GM20431 (cell line): Measurements from ENCODE around the gene CD47.

Source experiments
- in situ Hi-C: fragments of 300-500 bp; cut with MseI, MboI; formaldehyde crosslinking; loops from one replicate; pipeline ENCODE4 v1.15.0; 2020; ENCODE audit warnings: low sequenced_read_pairs; ENCODE audit not compliant: unreplicated experiment

Gene CD47

DNA sequence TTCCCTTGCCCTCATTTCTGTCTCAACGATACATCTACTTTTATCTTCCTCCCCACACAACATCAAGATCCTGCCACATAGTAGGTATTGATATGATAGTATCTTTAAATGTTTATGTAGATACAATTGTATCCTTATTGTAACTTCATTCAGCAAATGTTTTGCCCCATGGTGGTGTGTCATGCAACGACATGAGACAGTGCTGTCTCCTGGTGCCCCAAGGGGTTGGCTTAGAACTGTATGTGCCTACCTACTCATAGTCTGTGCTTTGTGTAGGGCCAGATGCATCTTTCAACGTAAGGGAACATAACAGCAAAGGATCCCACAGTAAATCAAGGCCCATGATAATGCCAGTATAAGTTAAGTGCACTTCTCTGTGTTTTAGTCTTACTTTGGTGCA, 2.8 kb upstream of the CD47 start:
- in situ Hi-C loops, result no loop called here

DNA sequence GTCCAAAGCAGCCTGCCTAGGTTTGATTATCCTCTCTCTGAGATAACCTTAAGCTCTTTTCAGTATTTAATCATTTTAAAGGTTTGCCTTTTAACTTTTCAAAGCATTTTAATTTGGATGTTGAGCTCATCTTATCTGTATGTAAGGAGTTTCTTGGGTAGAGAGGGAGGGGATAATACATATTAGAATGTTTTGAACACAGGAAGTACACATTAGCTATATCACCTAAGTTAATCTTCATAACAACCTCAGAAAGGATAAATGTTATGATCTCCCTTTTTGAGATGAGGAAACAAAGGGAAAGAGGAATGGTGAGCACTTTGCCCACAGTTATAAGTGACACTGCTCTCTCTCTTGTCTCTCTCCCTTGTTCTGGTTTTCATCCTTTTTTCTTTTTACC, 2.2 kb upstream of the CD47 start:
- in situ Hi-C loops, result no loop called here

DNA sequence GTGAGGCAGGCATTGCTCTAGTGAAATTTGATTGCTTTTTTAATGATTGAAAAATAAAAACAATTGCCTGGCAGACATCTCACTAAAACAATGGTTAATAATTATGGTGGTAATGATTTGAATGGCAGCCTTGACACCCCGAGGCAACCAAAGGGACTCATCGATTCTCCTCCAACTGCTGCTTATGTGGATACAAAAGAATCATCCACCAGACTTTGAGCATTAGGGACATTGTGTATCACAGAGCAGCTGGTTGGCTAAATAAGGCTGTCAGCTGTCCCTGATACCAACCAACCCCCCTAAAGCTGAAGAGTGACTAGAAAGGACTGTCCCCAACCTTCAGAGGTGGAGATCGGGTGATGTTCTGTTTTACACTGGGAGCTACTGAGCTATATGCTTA, 1.7 kb upstream of the CD47 start:
- in situ Hi-C loops, result no loop called here

DNA sequence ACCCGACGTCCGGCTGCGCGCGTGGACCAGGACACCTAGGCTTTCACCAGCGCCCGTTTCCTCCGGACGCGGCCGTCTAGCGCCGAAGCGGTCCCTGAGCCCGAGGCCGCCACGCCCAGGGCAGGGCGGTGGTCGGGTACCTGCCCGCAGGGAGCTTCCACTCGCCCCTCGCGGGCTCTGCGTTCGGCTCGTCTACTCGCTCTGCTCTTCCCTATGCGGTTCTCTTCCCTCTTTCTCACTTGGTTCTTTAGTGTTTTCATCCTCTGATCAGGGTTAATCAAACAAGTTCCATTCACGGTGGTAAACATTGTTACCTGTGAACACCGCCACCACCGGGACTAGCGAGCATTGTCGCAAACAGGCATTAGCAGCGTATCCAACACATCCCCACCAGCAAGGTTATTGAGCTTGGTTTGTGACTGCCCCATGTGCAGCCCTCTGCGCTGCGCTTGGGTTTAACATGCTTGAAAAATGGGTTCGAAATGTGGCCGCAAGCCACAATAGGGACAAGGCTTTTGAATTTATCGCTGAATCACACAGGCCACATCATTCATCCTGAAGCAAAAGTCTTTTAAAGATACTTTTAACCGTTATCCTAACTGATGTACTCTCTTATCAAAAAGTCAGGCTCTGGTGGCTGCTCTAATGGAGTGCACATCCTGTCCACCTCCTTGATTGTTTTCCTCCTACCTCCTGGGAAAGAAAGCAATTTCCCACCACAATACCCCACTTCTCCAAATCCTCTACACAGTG, 843 bp upstream of the CD47 start:
- in situ Hi-C loops, result no loop called here

DNA sequence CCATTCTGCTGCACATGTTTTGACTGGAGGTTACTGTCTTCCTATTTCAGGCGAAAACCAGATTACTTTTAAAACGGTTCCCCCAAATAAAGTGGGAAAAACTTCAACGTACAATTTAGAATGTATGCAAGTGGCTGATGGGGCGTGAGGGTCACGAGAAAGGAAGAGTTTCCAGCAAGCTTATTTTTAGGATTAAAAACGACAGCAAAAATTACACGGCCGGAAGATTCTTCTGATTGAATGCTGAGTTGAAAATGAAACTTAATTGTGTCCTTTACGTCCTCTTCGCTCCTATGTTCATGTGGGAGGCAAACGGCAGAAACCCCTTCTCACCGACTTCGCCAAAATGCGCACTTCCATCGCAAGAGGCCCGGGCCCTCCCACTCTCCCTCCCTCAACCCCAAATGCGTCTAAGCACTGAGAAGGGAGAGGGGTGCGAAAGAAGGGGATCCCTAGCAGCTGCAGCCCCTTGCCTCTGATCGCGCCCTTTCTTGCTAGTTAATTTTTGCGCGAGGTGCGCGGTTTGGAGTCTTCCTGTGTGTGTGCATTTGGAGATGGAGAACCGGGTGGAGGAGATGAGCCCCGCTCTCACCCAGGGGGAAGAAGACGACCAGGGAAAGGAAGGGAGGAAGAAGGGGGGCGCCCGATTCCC, 656 bp downstream of the CD47 start:
- in situ Hi-C loops, result no loop called here

DNA sequence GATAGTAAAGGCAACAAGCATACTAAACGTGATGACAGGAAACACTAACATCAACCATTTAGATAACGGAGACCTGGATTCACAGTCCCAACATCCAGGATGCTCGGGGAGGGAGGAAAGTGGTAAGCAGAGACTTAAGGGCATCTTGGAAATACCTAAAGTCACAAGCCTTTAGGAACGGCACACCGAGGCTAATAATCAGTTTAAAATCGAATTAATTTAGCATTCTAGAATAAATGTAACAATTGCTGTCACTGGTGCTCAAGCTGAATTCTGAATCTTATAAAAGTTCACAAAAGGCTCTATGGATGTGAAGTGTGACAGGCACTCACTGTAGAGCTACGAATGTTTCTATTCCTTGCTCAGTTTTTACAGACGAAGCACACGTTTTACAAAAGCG, 1.3 kb downstream of the CD47 start:
- in situ Hi-C loops, result no loop called here

DNA sequence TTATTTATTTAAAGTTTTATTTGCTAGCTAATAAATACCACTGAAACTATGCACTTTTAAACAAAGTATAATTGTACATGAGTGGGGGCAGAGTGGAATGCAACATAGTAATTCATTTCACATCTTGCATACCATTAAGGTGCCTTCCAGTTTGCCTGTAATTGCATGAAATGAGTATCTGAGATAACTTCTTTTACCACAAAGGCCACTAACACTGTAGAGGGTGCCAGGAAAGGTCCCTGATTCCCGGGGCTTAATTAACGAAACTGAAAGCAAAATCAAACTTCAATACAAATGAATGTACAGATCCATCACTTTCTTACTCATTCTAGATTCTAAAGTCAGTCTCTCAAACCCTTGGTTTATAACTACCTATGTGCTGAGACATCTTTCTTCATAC, 2.1 kb downstream of the CD47 start:
- in situ Hi-C loops, result no loop called here

DNA sequence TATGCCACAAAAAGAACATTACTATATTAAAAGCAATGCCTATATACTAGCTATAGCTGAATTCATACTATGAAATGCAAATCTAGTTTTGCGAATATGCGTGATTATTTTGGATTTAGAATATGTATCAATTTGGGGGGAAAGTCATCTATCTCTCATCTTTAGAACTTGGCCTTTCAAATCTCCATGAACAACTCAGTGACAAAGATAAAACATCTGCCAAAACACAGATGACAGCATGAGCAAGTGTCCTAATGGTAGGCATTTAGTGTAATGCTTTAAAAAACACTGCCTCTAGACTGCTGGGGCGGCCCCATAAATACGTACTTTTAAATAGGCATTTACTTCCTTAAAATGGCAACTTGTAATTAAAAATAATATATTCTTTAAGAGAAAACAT, 2.7 kb downstream of the CD47 start:
- in situ Hi-C loops, result no loop called here

DNA sequence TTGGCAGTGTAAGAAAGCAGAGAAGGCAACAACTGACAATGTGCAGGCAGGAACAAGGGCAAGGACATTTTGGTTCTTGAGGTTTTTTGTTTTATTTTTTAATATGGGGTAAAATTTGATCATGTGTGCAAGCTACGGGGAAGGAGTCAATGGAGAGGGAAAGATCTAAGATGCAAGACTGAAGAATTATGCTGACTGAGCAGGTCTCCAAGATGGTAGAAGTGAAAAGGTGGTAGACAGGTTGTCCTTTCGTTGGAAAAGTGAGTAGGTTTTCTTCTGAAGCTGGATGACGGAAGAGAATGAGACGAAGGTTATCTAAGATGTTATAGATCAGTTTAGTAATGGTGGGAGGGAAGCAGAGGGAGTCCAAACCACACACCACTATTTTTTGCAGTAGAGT, 4.2 kb downstream of the CD47 start:
- in situ Hi-C loops, result no loop called here

DNA sequence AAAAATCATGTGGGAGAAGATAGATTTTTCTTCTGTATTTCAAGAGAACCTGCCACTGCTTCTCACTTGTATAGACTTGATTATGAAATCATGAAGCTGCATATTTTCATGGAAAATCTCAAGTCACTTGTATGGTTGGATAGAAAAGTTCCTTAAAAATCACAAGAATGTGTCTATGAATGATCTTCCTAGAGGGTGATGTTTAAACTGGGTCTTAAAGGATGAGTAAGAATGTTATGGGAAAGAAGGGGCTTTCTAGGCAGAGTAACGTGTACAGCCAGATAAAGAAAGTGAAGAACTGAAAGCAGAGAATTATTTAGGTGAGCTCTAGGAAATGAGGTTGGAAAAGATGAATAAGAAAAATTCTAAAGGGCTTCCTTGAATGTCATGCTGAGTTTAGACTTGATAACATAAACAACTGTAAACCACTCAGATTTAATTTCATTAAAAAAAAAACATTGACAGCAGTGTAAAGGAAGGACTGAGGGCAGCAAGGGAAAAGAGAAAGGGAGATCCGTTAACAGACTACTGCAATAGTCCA, 5.0 kb downstream of the CD47 start:
- in situ Hi-C loops, result no loop called here

DNA sequence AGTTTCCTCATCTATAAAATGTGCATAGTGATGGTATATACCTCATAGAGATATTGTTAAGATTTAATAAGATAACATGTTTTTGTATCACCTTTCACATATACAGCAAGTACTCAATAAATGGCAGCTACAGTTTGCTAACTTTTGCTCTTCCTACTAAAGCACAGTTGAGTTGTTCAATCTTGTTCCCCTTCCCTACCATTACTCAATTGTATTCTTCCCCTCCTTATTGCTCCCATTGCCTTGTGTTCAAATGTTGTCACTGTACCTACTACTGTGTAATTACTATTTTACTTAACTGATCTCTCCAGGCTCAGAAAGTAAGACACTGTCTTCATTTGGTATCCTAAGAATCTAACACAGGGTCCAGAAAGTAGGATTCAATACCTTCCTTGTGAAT, 5.5 kb downstream of the CD47 start:
- in situ Hi-C loops, result no loop called here

DNA sequence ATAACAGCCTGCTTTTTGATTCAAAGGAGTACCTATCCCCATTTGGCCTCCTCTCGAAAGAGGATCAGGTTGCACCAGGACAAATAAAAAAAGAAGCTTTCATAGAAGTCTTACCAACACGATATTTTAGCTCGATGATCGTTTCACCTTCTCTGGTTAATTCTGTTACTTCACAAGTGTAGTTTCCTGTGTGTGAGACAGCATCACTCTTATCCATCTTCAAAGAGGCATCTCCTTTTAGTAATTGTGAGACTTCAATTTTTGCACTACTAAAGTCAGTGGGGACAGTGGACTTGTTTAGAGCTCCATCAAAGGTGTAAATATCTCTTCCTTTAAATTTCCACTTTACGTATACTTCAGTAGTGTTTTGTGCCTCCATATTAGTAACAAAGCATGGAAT, 11.0 kb downstream of the CD47 start:
- in situ Hi-C loops, result no loop called here

DNA sequence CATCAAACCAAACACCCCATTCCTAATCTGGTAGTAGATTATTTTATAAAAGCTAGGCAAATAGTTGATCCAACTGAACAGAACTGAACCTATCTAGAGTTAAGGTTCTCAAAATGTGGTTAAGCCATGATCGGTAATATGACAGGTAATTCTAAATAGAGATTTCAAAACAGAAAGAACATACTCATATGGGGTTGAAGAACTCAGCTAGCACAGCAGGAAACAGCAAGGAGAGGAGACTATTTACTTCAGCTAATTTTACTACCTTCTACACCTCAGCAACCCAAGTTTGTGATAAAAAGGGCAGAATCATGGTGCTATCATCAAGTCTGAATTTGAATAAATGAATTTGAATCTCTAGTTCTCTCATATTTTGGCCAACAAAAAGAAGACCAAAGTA, 11.8 kb downstream of the CD47 start:
- in situ Hi-C loops, result no loop called here

DNA sequence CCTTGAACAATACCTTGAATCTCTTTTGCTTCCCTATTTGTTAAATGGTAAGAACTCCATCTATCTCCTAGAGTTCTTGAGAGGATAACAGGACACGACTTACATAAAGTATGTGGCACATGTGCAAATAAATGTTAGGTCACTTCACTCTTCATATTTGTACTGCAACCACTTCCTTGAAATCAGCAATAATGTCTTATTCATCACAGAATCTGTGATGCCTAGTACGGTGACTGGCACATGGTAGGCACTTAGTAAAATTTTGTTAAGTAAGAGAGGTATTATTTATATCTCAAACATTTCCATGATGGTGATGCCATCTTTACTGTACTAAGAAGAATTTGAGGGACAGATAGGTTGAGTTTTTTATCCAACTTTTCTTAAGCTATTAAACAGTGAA, 14.3 kb downstream of the CD47 start:
- in situ Hi-C loops, result no loop called here

DNA sequence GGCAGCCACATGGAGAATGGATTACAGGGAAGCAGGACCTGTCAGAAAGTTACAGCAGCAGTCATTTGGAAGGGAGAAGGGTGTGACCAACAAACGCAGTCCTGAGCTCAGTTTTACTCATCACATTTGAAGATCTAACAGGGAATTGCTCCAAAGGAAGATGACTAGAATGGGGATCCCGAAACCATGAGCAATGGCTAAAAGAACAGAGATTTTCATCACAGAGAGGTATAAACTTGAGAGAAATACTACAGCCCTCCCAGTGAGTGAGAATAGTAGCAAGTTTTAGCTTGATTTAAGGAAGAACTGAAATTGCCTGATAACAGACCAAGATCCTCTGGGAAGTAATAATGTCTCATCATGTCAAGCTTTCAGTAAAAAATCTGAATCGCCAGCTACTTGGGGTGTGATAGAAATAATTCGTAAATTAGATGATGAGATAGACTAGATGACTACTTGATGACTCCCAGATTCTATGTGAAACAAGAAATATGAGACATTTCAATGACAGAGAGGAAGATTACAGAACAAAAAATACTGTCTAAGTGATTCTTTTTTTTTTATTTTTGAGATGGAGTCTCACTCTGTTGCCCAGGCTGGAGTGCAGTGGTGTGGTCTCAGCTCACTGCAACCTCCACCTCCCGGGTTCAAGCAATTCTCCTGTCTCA, 16.9 kb downstream of the CD47 start:
- in situ Hi-C loops, result no loop called here

DNA sequence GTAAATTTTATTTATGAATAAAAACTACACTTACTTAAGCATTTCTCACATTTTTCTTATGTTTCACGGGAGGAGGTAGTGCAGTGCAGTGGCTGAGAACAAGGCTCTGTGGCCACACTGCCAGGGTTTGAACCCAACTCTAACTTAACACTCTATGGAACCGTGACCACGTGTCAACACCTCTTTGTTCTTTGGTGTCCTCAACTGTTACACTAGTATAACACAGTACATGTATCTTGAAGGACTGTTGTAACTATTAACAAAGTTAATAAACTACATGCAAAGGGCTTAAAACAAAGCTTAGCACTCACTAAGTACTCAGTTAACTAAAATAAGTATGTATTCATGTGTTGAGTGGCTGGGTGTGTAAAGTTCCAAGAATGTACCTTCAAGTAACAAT, 19.5 kb downstream of the CD47 start:
- in situ Hi-C loops, result no loop called here

DNA sequence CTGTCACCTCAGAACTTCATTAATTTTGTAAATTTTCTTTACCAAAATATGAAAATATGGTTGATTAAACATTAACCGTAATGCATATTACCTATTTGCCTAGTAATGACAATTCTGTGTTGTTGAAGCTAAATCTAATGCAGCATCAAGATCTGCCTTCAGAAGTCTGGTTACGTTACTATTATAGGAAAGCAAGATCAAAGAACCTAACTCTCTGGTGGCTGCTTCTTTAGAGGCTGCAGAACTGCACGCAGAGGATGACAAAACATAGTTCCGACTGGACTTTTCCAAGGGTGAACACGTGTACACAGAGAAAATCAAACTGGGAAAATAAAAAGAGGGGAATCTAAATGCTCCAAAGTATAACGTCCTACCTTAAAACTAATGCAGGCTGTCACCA, 20.5 kb downstream of the CD47 start:
- in situ Hi-C loops, result no loop called here

DNA sequence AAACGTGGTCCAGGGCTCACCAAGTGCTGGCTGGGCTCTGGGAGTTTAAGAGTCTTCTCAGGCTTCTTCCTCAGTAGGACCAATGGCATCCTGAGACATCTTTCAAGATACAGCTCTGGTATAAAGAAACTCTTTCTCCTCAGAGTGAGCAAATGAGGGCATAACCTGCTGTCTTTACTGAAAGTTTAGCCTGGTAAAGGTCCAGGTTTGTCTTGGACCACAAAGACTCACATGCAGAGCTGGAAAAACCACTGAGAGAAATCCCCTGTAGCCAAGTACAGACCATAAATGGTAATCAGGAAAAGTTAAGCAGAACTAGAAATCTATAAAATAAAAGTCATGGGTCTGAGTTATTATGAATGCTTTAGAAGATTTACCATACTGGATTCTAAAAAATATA, 23.1 kb downstream of the CD47 start:
- in situ Hi-C loops, result no loop called here

DNA sequence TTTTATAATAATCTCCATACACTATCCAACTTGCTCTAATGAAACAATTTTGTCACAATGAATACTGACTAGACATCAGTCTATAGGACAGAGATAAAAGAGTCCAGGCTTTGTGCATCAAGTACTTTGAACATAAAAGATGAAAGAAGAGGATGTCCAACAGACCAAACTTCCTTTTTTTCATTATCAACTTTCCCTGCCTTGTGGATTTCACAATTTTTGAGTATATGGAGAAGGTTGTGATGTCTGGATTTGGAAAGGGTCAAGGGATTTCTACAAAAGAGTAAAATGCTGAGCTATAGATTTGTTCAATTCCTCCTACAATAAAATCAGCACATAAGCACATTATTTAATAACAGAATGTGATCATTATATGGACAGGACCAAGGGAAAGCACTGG, 25.7 kb downstream of the CD47 start:
- in situ Hi-C loops, result no loop called here

DNA sequence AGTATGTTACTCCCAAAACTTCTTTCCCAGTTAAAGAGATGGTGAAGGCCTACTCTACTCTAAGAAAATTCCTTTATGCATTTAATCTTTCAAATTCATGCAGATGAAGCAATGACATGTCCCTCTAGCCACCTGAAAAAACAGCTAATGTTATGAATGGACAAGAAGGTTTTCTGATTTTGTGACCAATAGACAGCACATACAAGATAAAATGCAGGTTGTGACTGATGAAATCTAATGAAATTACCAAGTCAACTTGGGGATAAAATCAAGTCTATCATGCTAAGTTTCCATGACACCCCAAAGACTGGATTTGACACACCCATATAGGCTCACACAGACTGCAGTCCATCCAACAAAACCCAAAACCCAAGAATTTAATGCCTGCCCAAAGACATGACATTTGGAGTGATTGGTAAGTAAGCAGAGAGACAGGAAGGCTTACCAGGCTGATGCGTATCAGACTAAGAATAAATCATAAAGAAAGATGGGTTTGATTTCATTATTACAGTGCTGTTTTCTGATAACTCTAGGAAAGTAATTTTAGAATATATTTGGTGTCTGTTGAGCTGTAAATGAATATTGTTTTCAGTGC, 26.4 kb downstream of the CD47 start:
- in situ Hi-C loops, result no loop called here

DNA sequence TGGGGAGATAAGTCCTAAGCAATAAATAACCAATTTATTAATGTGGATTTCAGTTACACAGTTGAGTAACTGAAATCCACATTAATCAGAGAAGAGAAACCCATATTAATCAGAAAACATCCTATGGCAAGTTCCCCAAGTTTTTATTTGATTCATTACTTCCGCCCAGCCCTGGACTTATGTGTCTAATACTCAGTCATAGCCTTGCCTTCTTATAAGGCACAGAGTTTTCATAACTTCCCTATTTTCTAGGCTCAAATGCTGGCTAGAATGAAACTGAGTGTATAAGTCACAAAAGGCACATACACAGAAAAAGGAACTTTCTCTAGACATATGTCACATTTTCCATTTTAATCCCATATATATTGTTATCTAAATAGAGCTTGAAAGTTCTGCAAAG, 28.8 kb downstream of the CD47 start:
- in situ Hi-C loops, result no loop called here
